Nephron progenitor cell (in vitro differentiated cells): ENCODE data around the gene AADACL2.

Source experiments
- DNase-seq: peaks from one replicate; pipeline ENCODE4 v3.0.0; 2021
- H3K27ac Mint-ChIP-seq: 2 replicates; pipeline ENCODE4 v1.8.0; 2021; ENCODE audit warnings: mild to moderate bottlenecking, moderate library complexity, mixed read lengths
- H3K27me3 Mint-ChIP-seq: 2 replicates; pipeline ENCODE4 v1.8.0; 2021; ENCODE audit warnings: mild to moderate bottlenecking, low read depth, mixed read lengths; ENCODE audit not compliant: poor library complexity
- H3K36me3 Mint-ChIP-seq: 2 replicates; pipeline ENCODE4 v1.8.0; 2021; ENCODE audit warnings: low read depth, mixed read lengths
- H3K4me1 Mint-ChIP-seq: 2 replicates; pipeline ENCODE4 v1.8.0; 2021; ENCODE audit warnings: mixed read lengths
- H3K4me3 Mint-ChIP-seq: 2 replicates; pipeline ENCODE4 v1.8.0; 2021; ENCODE audit warnings: mild to moderate bottlenecking, moderate library complexity, mixed read lengths
- H3K9me3 Mint-ChIP-seq: 2 replicates; pipeline ENCODE4 v1.8.0; 2021; ENCODE audit warnings: mild to moderate bottlenecking, moderate library complexity, mixed read lengths
- CTCF ChIP-seq: fragments of 200-600 bp; sonication (generic); IDR thresholded peaks from 2 replicates; pipeline ENCODE4 v1.5.0; 2021; ENCODE audit warnings: antibody characterized with exemption

AADACL2 gene

GRCh38 chr3:151774235-151774634 is 40.5 kb downstream of the AADACL2 start:
- TF ChIP-seq CTCF, result no peak
- no peak for DNase-seq
- peaks cover 5% of the 10 kb centered on the region for H3K4me1 Mint-ChIP-seq
- H3K27ac Mint-ChIP-seq, result no peak overlapping the region
- H3K36me3 Mint-ChIP-seq, result no peaks in the 10 kb centered on the region
- no peak overlapping the region for H3K4me3 Mint-ChIP-seq
- no peaks in the 10 kb centered on the region for H3K9me3 Mint-ChIP-seq
- no peaks in the 10 kb centered on the region for H3K27me3 Mint-ChIP-seq

DNA sequence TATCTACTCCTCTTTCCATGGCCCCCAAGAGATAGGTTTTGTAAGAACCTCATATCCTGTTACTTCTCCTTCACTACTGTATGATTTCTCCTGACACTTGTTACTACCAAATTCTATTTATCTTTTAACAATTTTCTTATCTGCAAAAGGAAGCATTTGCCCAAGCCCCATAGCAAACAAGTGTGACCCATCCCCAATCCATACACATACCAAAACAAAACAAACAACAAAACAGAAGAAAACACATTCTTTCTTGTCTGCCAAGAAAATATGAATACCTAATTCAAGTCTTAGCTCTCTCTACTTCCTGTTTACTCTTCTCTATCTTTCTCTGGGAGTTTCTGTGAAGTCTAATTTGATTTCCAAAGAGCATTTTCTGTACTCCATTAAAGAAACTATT is 41.2 kb downstream of the AADACL2 start:
- Mint-ChIP-seq H3K4me1 (peaks cover 5% of the 10 kb centered on the region), H3K4me3 (no peak overlapping the region), H3K27me3 (no peaks in the 10 kb centered on the region), H3K9me3 (no peaks in the 10 kb centered on the region), H3K36me3 (no peaks in the 10 kb centered on the region), H3K27ac (no peak overlapping the region)
- TF ChIP-seq CTCF, result no peak
- DNase-seq, result no peak

GRCh38 chr3:151775314-151776258 is 41.9 kb downstream of the AADACL2 start:
- no peaks in the 10 kb centered on the region for H3K4me1 Mint-ChIP-seq
- no peaks in the 10 kb centered on the region for H3K9me3 Mint-ChIP-seq
- no peak for TF ChIP-seq CTCF
- DNase-seq, result no peak
- H3K27me3 Mint-ChIP-seq, result no peaks in the 10 kb centered on the region
- no peak overlapping the region for H3K27ac Mint-ChIP-seq
- H3K4me3 Mint-ChIP-seq, result no peak overlapping the region
- H3K36me3 Mint-ChIP-seq, result no peaks in the 10 kb centered on the region

- DNase-seq, result no peak
- Mint-ChIP-seq H3K27ac (no peak overlapping the region), H3K9me3 (no peaks in the 10 kb centered on the region), H3K4me1 (no peaks in the 10 kb centered on the region), H3K36me3 (no peaks in the 10 kb centered on the region), H3K4me3 (no peak overlapping the region), H3K27me3 (no peaks in the 10 kb centered on the region)
- no peak for TF ChIP-seq CTCF
Measured at GRCh38 chr3:151776259-151776740, 42.6 kb downstream of the AADACL2 start.

DNA sequence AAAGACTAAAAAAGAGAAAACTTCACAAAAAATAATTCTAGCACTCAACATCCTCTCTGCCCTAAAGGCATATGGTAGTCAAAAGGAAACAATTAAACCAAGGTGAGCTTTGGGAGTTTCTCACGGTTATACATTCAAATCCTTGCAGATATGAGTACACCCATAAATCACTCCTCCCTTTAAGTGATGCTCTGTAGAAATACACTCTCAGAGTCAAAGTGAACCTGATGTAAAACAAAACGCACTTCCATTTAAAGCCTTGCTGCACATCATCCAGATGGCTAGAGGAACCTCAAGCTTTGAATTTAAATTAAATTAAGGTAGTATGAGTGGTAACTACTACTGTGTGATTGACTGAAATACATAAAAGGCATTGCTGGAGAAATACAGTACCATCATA is 44.2 kb downstream of the AADACL2 start:
- H3K36me3 Mint-ChIP-seq, result no peaks in the 10 kb centered on the region
- no peak overlapping the region for H3K27ac Mint-ChIP-seq
- TF ChIP-seq CTCF, result no peak
- H3K4me1 Mint-ChIP-seq, result no peaks in the 10 kb centered on the region
- no peak overlapping the region for H3K4me3 Mint-ChIP-seq
- no peaks in the 10 kb centered on the region for H3K9me3 Mint-ChIP-seq
- DNase-seq, result no peak
- no peaks in the 10 kb centered on the region for H3K27me3 Mint-ChIP-seq

DNA sequence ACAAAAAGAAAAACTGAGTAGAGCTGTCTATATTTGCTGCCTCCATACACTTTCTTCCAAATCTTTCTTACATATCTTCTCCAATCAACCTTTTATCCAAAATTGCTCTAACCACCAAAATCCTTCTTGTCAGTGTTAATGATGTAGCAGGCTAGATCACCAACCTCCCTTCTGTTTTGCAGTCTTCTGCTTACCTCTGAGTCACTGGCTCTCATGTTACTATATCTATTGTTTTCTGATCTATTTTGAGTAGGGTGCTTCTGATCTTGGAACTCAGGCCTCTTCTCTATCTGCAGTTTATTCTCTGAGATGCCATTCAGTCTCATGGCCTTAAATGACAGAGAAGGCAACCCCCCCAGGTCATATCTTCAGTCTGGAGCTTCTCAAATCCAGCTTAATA is 53.9 kb downstream of the AADACL2 start:
- H3K4me1 Mint-ChIP-seq, result no peaks in the 10 kb centered on the region
- no peaks in the 10 kb centered on the region for H3K36me3 Mint-ChIP-seq
- H3K9me3 Mint-ChIP-seq, result peaks cover 5% of the 10 kb centered on the region
- DNase-seq, result no peak
- no peak overlapping the region for H3K4me3 Mint-ChIP-seq
- no peaks in the 10 kb centered on the region for H3K27me3 Mint-ChIP-seq
- no peak for TF ChIP-seq CTCF
- H3K27ac Mint-ChIP-seq, result no peak overlapping the region
